H1 (cell line): ENCODE results near the gene ALOX5AP. TPM values are rescaled to one million over a fixed set of nuclear protein-coding genes. Genes with fewer than 3 reads are reported as not detected.

Experiments used
- CTCF ChIA-PET: fragments of 300-600 bp; sonication (Branson Sonifier 250); formaldehyde crosslinking; loops from one replicate; lab custom pipeline; 2021; ENCODE audit not compliant: partially characterized antibody; lab: Charles Lee
- POLR2A ChIA-PET: fragments of 300-600 bp; sonication (Branson Sonifier 250); formaldehyde crosslinking; loops from one replicate; lab custom pipeline; 2021; ENCODE audit warnings: inconsistent platforms; ENCODE audit not compliant: partially characterized antibody; lab: Charles Lee
- DNase-seq, 2 experiments: peaks; one replicate each; pipeline versions ENCODE4 v3.0.0 to v3.0.0-alpha.2; 2010 to 2022; ENCODE audit warnings: low spot score in 2 of 2, low read depth in 1 of 2, mixed read lengths in 1 of 2
- FAIRE-seq: peaks from 2 replicates; lab custom pipeline; 2011; peaks lifted over from hg19 to GRCh38; lab: Jason Lieb, UNC
- H2AFZ ChIP-seq: 2 replicates; pipeline ENCODE4 v1.8.1; 2012; ENCODE audit warnings: low read length, inconsistent platforms
- H2AK5ac ChIP-seq: 2 replicates; pipeline ENCODE4 v1.6.1; 2013; ENCODE audit warnings: low read depth, low read length
- H2BK120ac ChIP-seq: replicated peaks from 2 replicates; pipeline ENCODE3; 2013; ENCODE audit warnings: low read depth, low read length, inconsistent platforms
- H2BK12ac ChIP-seq: 2 replicates; pipeline ENCODE4 v1.6.1; 2013; ENCODE audit warnings: low read depth, low read length
- H2BK15ac ChIP-seq: 2 replicates; pipeline ENCODE4 v1.6.1; 2013; ENCODE audit warnings: low read length
- H2BK20ac ChIP-seq: 2 replicates; pipeline ENCODE4 v1.6.1; 2013; ENCODE audit warnings: low read length
- H2BK5ac ChIP-seq: 2 replicates; pipeline ENCODE4 v1.6.1; 2013; ENCODE audit warnings: low read depth, low read length
- H3K14ac ChIP-seq: 2 replicates; pipeline ENCODE4 v1.6.1; 2013; ENCODE audit warnings: inconsistent platforms; ENCODE audit not compliant: insufficient read length
- H3K18ac ChIP-seq: 2 replicates; pipeline ENCODE4 v1.6.1; 2013; ENCODE audit warnings: low read length; ENCODE audit errors: extremely low read depth
- H3K23ac ChIP-seq: 2 replicates; pipeline ENCODE4 v1.6.1; 2013; ENCODE audit warnings: inconsistent platforms; ENCODE audit not compliant: insufficient read length
- H3K23me2 ChIP-seq: 2 replicates; pipeline ENCODE4 v1.6.1; 2013; ENCODE audit warnings: low read depth, low read length
- H3K27ac ChIP-seq: 2 replicates; pipeline ENCODE4 v1.6.1; 2011; ENCODE audit warnings: low read depth, low read length, inconsistent platforms
- H3K27me3 ChIP-seq, 4 experiments: replicated peaks in 1 of 4; 1 replicate in 1 of 4; 2 replicates in 3 of 4; pipeline versions ENCODE4 v1.6.1 to v1.8.1; 2011 to 2013; ENCODE audit warnings: low read length in 3 of 4, mild to moderate bottlenecking in 3 of 4, inconsistent platforms in 2 of 4, mixed read lengths in 2 of 4, moderate library complexity in 1 of 4; ENCODE audit not compliant: control insufficient read depth in 3 of 4, insufficient read depth in 3 of 4; ENCODE audit errors: extremely low read depth in 1 of 4
- H3K36me3 ChIP-seq, 4 experiments: 2 replicates each; pipeline versions ENCODE4 v1.6.1 to v1.8.1; 2011 to 2013; ENCODE audit warnings: mild to moderate bottlenecking in 4 of 4, low read length in 3 of 4, moderate library complexity in 2 of 4, control low read depth in 1 of 4, inconsistent platforms in 1 of 4; ENCODE audit not compliant: insufficient read depth in 4 of 4, control insufficient read depth in 2 of 4
- H3K4ac ChIP-seq: replicated peaks from 2 replicates; pipeline ENCODE3; 2013; ENCODE audit warnings: low read length, low read depth, mixed read lengths, inconsistent platforms; ENCODE audit not compliant: insufficient read length
- H3K4me1 ChIP-seq, 4 experiments: replicated peaks in 1 of 4; 1 replicate in 1 of 4; 2 replicates in 3 of 4; pipeline versions ENCODE4 v1.6.1 to v1.8.1; 2011 to 2013; ENCODE audit warnings: low read length in 3 of 4, inconsistent platforms in 2 of 4, mixed read lengths in 1 of 4; ENCODE audit not compliant: insufficient read depth in 4 of 4, control insufficient read depth in 3 of 4
- H3K4me2 ChIP-seq, 2 experiments: 2 replicates each; pipeline versions ENCODE4 v1.6.1 to v1.8.1; 2011 to 2013; ENCODE audit warnings: low read depth in 2 of 2, low read length in 2 of 2, control low read depth in 1 of 2, inconsistent platforms in 1 of 2, mild to moderate bottlenecking in 1 of 2; ENCODE audit not compliant: insufficient read depth in 1 of 2
- H3K4me3 ChIP-seq, 4 experiments: fragments of 200-600, 300-600 bp in 1 of 4; sonication (generic), shearing (Covaris generic), sonication (Bioruptor Twin) in 1 of 4; 2 replicates each; pipeline versions ENCODE4 v1.5.1 to v1.8.1; 2011 to 2016; ENCODE audit warnings: low read length in 4 of 4, low read depth in 3 of 4, control low read depth in 2 of 4, inconsistent platforms in 2 of 4, mild to moderate bottlenecking in 2 of 4, mixed read lengths in 1 of 4, moderate library complexity in 1 of 4; ENCODE audit not compliant: insufficient read depth in 2 of 4; ENCODE audit errors: extremely low read depth in 1 of 4
- H3K56ac ChIP-seq: replicated peaks from 2 replicates; pipeline ENCODE3; 2013; ENCODE audit warnings: low read depth, mild to moderate bottlenecking, mixed read lengths, low read length, inconsistent platforms; ENCODE audit not compliant: insufficient read length
- H3K79me1 ChIP-seq: 2 replicates; pipeline ENCODE4 v1.6.1; 2013; ENCODE audit warnings: low read depth, low read length, control low read depth
- H3K79me2 ChIP-seq, 2 experiments: 2 replicates each; pipeline versions ENCODE4 v1.6.1 to v1.8.1; 2012 to 2013; ENCODE audit warnings: low read length in 2 of 2, mild to moderate bottlenecking in 2 of 2, inconsistent platforms in 1 of 2; ENCODE audit not compliant: insufficient read depth in 2 of 2, control insufficient read depth in 1 of 2
- H3K9ac ChIP-seq, 4 experiments: replicated peaks in 1 of 4; 1 replicate in 1 of 4; 2 replicates in 3 of 4; pipeline versions ENCODE4 v1.6.1 to v1.8.1; 2011 to 2013; ENCODE audit warnings: low read depth in 3 of 4, low read length in 3 of 4, control low read depth in 2 of 4, mild to moderate bottlenecking in 2 of 4, moderate library complexity in 2 of 4, inconsistent platforms in 1 of 4; ENCODE audit errors: extremely low read depth in 1 of 4
- H3K9me3 ChIP-seq, 2 experiments: 2 replicates each; pipeline versions ENCODE4 v1.6.1 to v1.8.1; 2012 to 2013; ENCODE audit warnings: mild to moderate bottlenecking in 2 of 2, moderate library complexity in 2 of 2, control low read depth in 1 of 2, inconsistent platforms in 1 of 2, low read depth in 1 of 2, low read length in 1 of 2, mixed read lengths in 1 of 2; ENCODE audit not compliant: insufficient read depth in 2 of 2
- H4K20me1 ChIP-seq, 2 experiments: replicated peaks in 1 of 2; 2 replicates each; pipeline versions ENCODE3 to v1.8.1; 2011 to 2013; ENCODE audit warnings: inconsistent platforms in 2 of 2, low read length in 2 of 2, mild to moderate bottlenecking in 1 of 2; ENCODE audit not compliant: insufficient read depth in 2 of 2, control insufficient read depth in 1 of 2
- H4K5ac ChIP-seq: 2 replicates; pipeline ENCODE4 v1.6.1; 2013; ENCODE audit warnings: low read length, low read depth, mixed read lengths, inconsistent platforms; ENCODE audit not compliant: insufficient read length
- H4K8ac ChIP-seq: 2 replicates; pipeline ENCODE4 v1.8.0; 2013; ENCODE audit warnings: mild to moderate bottlenecking, moderate library complexity, low read length, inconsistent platforms; ENCODE audit not compliant: insufficient read depth; ENCODE audit errors: extremely low read depth
- H4K91ac ChIP-seq: replicated peaks from 2 replicates; pipeline ENCODE3; 2013; ENCODE audit warnings: low read length, mixed read lengths, inconsistent platforms; ENCODE audit not compliant: insufficient read length
- ASH2L ChIP-seq: fragments of 200-600, 300-600 bp; sonication (generic); IDR thresholded peaks from one replicate; pipeline ENCODE4 v1.7.1; 2017; ENCODE audit warnings: low read length
- HDAC6 ChIP-seq: IDR thresholded peaks from one replicate; pipeline ENCODE4 v1.7.1; 2012; ENCODE audit warnings: low read depth, mild to moderate bottlenecking, inconsistent platforms, low read length, moderate library complexity
- WGBS, 2 experiments: shearing (Covaris generic) in 1 of 2; methylation state at CpG; one replicate each; pipeline versions ENCODE4 v1.1.6 to v1.1.7; 2013 to 2015; ENCODE audit warnings: low lambda C conversion rate in 2 of 2, mixed read lengths in 2 of 2, inconsistent platforms in 1 of 2, low coverage in 1 of 2, missing lambda C conversion rate in 1 of 2; ENCODE audit not compliant: insufficient replicate concordance in 2 of 2, insufficient coverage in 1 of 2, insufficient read length in 1 of 2; ENCODE audit errors: extremely low coverage in 1 of 2, missing lambda C conversion rate in 1 of 2; 5-methylcytosine and 5-hydroxymethylcytosine counted together
- polyA plus RNA-seq, 7 experiments: library from polyadenylated mRNA; depleted of rRNA in 3 of 7; stranded (reverse) in 5 of 7; unstranded in 2 of 7; fragments of >200 nt in 5 of 7; fragments of 200-250 nt in 2 of 7; gene quantifications; 1 replicate in 5 of 7; 2 replicates in 1 of 7; 4 replicates in 1 of 7; pipeline versions ENCODE4 v1.2.1 to v1.2.3, GENCODE V29; 2011 to 2013; ENCODE audit warnings: missing spikeins in 2 of 7, mixed read lengths in 2 of 7
- total RNA-seq: library from RNA; stranded (reverse); fragmentation: NEBNext Ultra II Directional; extraction: Animal tissue kit (Norgen Biotek cat#: 25700); gene quantifications from 2 replicates; pipeline ENCODE4 v1.2.1, GENCODE V29; 2021
- TF ChIP-seq, protein P1 (sequence below): IDR thresholded peaks from 2 replicates; pipeline ENCODE4 v1.6.1; 2012; ENCODE audit warnings: inconsistent platforms

The ALOX5AP gene
- total and polyA plus RNA-seq, 2 of the 8 experiments (the other 6 are each of a cell fraction or from before 2014, with no cell fraction given): not detected

- Histone ChIP-seq H3K4ac (no peak overlapping the region), H2BK12ac (no peak overlapping the region), H2BK20ac (no peak overlapping the region), H2BK15ac (no peak overlapping the region), H3K27ac (no peak overlapping the region), H3K18ac (no peak overlapping the region), H4K91ac (no peak overlapping the region), H3K4me3 (no peak overlapping the region), H4K8ac (peak overlapping the region; percentile 35), H2BK120ac (no peak overlapping the region), H2BK5ac (no peak overlapping the region), H2AFZ (no peak overlapping the region), H3K4me1 (no peaks in the 10 kb centered on the region), H3K9me3 (no peaks in the 10 kb centered on the region), H3K56ac (no peak overlapping the region), H2AK5ac (no peak overlapping the region), H4K20me1 (no peaks in the 10 kb centered on the region), H3K23me2 (no peaks in the 10 kb centered on the region), H3K79me1 (no peaks in the 10 kb centered on the region), H3K9ac (no peak overlapping the region), H3K4me2 (no peak overlapping the region), H3K14ac (no peak overlapping the region), H4K5ac (no peak overlapping the region), H3K23ac (no peak overlapping the region), H3K79me2 (no peaks in the 10 kb centered on the region), H3K36me3 (no peaks in the 10 kb centered on the region), H3K27me3 (no peaks in the 10 kb centered on the region)
- WGBS, 2 experiments: 89% methylated on average over 6 of the region's 7 CpGs; no CpG with 5 or more reads in 1 of the 2 experiments
- POLR2A ChIA-PET: interaction anchor here (0.6 kb wide), 1 partner anchor 110 kb away, joined by 3 read pairs; no protein-coding TSS in a partner anchor
- CTCF ChIA-PET: no interaction called here
- DNase-seq (no peak), FAIRE-seq (no peak)
- TF ChIP-seq HDAC6 (no peak), ASH2L (no peak)
- TF ChIP-seq, protein P1, sequence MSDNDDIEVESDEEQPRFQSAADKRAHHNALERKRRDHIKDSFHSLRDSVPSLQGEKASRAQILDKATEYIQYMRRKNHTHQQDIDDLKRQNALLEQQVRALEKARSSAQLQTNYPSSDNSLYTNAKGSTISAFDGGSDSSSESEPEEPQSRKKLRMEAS: no peak
These were observed 74.9 kb downstream of the ALOX5AP start for GRCh38 chr13:30810261-30810701.
